ENCODE results near the gene MDC1. TPM values are rescaled to one million over a fixed set of nuclear protein-coding genes. Genes with fewer than 3 reads are reported as not detected.
A peak's percentile ranks its signal among the peaks of the same experiment; 100 is the strongest.
"Not testable (repeated sequence)": the region's sequence is repeated elsewhere in the genome, so short reads cannot be mapped to it uniquely, and the experiment has no call there.

MDC1 gene
- polyA plus RNA-seq, 3 donors, result 0.27 to 4.5 (median 0.34) TPM

DNA sequence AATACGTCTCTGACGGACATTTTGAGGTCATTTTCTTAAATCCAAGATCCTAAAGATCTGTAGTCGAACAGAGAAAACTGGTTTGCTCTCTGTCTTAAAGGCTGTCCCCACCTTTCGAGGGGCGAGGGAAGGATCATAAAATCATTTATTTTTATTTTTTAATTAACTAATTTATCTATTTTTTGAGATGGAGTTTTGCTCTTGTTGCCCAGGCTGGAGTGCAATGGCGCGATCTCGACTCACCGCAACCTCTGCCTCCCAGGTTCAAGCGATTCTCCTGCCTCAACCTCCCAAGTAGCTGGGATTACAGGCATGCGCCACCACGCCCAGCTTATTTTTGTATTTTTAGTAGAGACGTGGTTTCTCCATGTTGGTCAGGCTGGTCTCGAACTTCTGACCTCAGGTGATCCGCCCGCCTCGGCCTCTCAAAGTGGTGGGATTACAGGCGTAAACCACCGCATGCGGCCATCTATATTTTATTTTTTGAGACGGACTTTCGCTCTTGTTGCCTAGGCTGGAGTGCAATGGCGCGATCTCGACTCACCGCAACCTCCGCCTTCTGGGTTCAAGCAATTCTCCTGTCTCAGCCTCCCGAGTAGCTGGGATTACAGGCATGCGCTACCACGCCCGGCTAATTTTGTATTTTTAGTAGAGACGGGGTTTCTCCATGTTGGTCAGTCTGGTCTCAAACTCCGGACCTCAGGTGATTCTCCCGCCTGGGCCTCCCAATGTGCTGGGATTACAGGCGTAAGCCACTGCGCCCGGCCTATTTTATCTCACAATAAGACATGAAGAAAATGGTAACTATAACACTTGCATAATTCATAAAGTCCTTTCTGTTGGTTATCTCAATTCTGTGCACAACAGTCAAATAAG is 1.0 kb upstream of the MDC1 start:
- Mint-ChIP-seq H3K27ac (peak overlapping the region; percentile 81 to 98 (median 91)), H3K4me1 (peaks cover 42% of the 10 kb centered on the region), H3K4me3 (peak overlapping the region; percentile 81 to 91), H3K36me3 (peaks cover 19 to 27% of the 10 kb centered on the region in 2 donors)
- TF ChIP-seq CTCF (IDR thresholded peaks at IDR 0.05), result peak; percentile 47
- H2AFZ ChIP-seq (ENCODE audit: insufficient read depth, low read depth, low read length, poor library complexity, severe bottlenecking); H3K27me3 Mint-ChIP-seq (ENCODE audit: low read depth in 3 of 3); DNase-seq; H3K9ac ChIP-seq (ENCODE audit: insufficient read depth, low read length, poor library complexity, severe bottlenecking); H3K27me3 ChIP-seq (ENCODE audit: control insufficient read depth in 2 of 2, insufficient read depth in 2 of 2, low read length in 2 of 2); H3K9me3 ChIP-seq (replicated peaks in 1 of 2; ENCODE audit: control insufficient read depth in 1 of 2, insufficient read depth in 1 of 2, low read length in 2 of 2); H3K9me3 Mint-ChIP-seq: not testable (repeated sequence)
- Histone ChIP-seq H3K36me3 (replicated peaks in 1 of 2; ENCODE audit: control insufficient read depth in 1 of 2, insufficient read depth in 2 of 2, low read length in 2 of 2) (peaks cover 12 to 13% of the 10 kb centered on the region in 2 donors), H3K4me1 (ENCODE audit: control insufficient read depth in 1 of 2, insufficient read depth in 2 of 2, low read length in 2 of 2) (peaks cover 45 to 52% of the 10 kb centered on the region in 2 donors), H3K4me3 (replicated peaks in 1 of 3; ENCODE audit: low read depth in 2 of 3, low read length in 3 of 3) (peak overlapping the region; percentile 22 to 66 (median 23)), H3K4me2 (replicated peaks; ENCODE audit: extremely low read depth, low read length, poor library complexity, severe bottlenecking) (peak overlapping the region; percentile 73), H3K27ac (ENCODE audit: low read depth in 1 of 2, low read length in 2 of 2) (peak overlapping the region; percentile 77 to 84), H4K20me1 (ENCODE audit: insufficient read depth, low read length) (peaks cover 17% of the 10 kb centered on the region), H3K79me2 (ENCODE audit: insufficient read depth, low read length) (peaks cover 66% of the 10 kb centered on the region)
- intact Hi-C loops (cut with micrococcal nuclease), result loop anchor here in 1 of 2 donors (2.0 kb wide), 1 partner anchor 101 kb away; the partner anchor contains the start of genes MRPS18B and PPP1R10
- 91% methylated on average over 15 of the region's 37 CpGs for WGBS (ENCODE audit: insufficient coverage)

DNA sequence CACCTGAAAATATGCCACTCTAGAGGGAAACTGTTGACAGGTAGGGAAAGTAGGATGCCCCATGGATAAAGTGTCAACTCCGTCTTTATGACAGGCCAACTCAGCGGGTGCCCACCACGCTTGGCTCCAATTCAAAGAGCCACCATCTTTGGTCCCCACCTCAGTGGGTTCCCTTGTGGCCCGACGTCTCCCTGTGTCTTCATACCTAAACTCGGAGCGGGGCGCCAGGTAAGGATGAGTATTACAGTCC is 277 bp downstream of the MDC1 start:
- Histone ChIP-seq H3K4me3 (replicated peaks in 1 of 3; ENCODE audit: low read depth in 2 of 3, low read length in 3 of 3) (peak overlapping the region; percentile 90 to 95 (median 92)), H4K20me1 (ENCODE audit: insufficient read depth, low read length) (peaks cover 4% of the 10 kb centered on the region), H3K79me2 (ENCODE audit: insufficient read depth, low read length) (peaks cover 58% of the 10 kb centered on the region), H3K27ac (ENCODE audit: low read depth in 1 of 2, low read length in 2 of 2) (peak overlapping the region; percentile 77 to 91), H3K9ac (ENCODE audit: insufficient read depth, low read length, poor library complexity, severe bottlenecking) (peak overlapping the region; percentile 78), H3K4me1 (ENCODE audit: control insufficient read depth in 1 of 2, insufficient read depth in 2 of 2, low read length in 2 of 2) (peaks cover 33 to 39% of the 10 kb centered on the region in 2 donors), H3K36me3 (replicated peaks in 1 of 2; ENCODE audit: control insufficient read depth in 1 of 2, insufficient read depth in 2 of 2, low read length in 2 of 2) (peaks cover 13 to 21% of the 10 kb centered on the region in 2 donors), H3K9me3 (replicated peaks in 1 of 2; ENCODE audit: control insufficient read depth in 1 of 2, insufficient read depth in 1 of 2, low read length in 2 of 2) (no peaks in the 10 kb centered on the region), H3K4me2 (replicated peaks; ENCODE audit: extremely low read depth, low read length, poor library complexity, severe bottlenecking) (peak overlapping the region; percentile 86), H2AFZ (ENCODE audit: insufficient read depth, low read depth, low read length, poor library complexity, severe bottlenecking) (peak overlapping the region; percentile 90), H3K27me3 (ENCODE audit: control insufficient read depth in 2 of 2, insufficient read depth in 2 of 2, low read length in 2 of 2) (no peaks in the 10 kb centered on the region)
- DNase-seq, result no peak
- no peaks in the 10 kb centered on the region for H3K9me3 Mint-ChIP-seq
- no peak for TF ChIP-seq CTCF (IDR thresholded peaks at IDR 0.05)
- 9% methylated on average over 3 of the region's 8 CpGs for WGBS (ENCODE audit: insufficient coverage)
- peaks cover 26 to 29% of the 10 kb centered on the region in 2 donors for H3K36me3 Mint-ChIP-seq
- peak overlapping the region; percentile 96 to 99 (median 97) for H3K27ac Mint-ChIP-seq
- intact Hi-C loops (cut with micrococcal nuclease), result no loop called here
- H3K4me3 Mint-ChIP-seq, result peak overlapping the region; percentile 91 to 95
- H3K27me3 Mint-ChIP-seq (ENCODE audit: low read depth in 3 of 3), result peaks cover 0 to 2% (median 0%) of the 10 kb centered on the region in 3 donors
- peaks cover 30% of the 10 kb centered on the region for H3K4me1 Mint-ChIP-seq
